Uterus (tissue), 4 donors: ENCODE results near the gene SEMA3D. TPM values are rescaled to one million over a fixed set of nuclear protein-coding genes. Genes with fewer than 3 reads are reported as not detected.

Source experiments
- DNase-seq, 2 donors: peaks; one replicate each; pipeline ENCODE4 v3.0.0-alpha.2; 2019 to 2020
- H3K27ac ChIP-seq, 2 donors: fragments of 200-600 bp; sonication (generic); 1 replicate in 1 of 2; 2 replicates in 1 of 2; pipeline ENCODE4 v1.5.1; 2016 to 2018
- H3K27me3 ChIP-seq, 2 donors: fragments of 200-600 bp; sonication (generic); one replicate each; pipeline ENCODE4 v1.5.1; 2018 to 2019; ENCODE audit warnings: control low read depth in 1 of 2
- H3K36me3 ChIP-seq, 2 donors: fragments of 200-600 bp; sonication (generic); one replicate each; pipeline ENCODE4 v1.5.1; 2019; ENCODE audit warnings: control low read depth in 1 of 2
- H3K4me1 ChIP-seq, 2 donors: fragments of 200-600 bp; sonication (generic); one replicate each; pipeline ENCODE4 v1.5.1; 2018 to 2019; ENCODE audit warnings: control low read depth in 1 of 2
- H3K4me3 ChIP-seq, 2 donors: fragments of 200-600 bp; sonication (generic); 1 replicate in 1 of 2; 2 replicates in 1 of 2; pipeline ENCODE4 v1.5.1; 2018 to 2019; ENCODE audit warnings: mild to moderate bottlenecking in 1 of 2
- H3K9me3 ChIP-seq, 2 donors: fragments of 200-600 bp; sonication (generic); one replicate each; pipeline ENCODE4 v1.5.1; 2019; ENCODE audit warnings: control low read depth in 1 of 2
- POLR2A ChIP-seq, 2 donors: fragments of 450-650 bp; IDR thresholded peaks; one replicate each; pipeline ENCODE4 v1.6.1; 2016; ENCODE audit warnings: antibody characterized with exemption in 2 of 2, mild to moderate bottlenecking in 1 of 2, moderate library complexity in 1 of 2
- intact Hi-C: fragments of 100-400 bp; cut with DNase I; formaldehyde crosslinking; loops from one replicate; pipeline ENCODE4 v1.15.1; 2023; ENCODE audit warnings: low total_unique reads
- total RNA-seq, 4 donors: library from RNA; depleted of rRNA in 3 of 4; stranded (reverse); fragments of >200 nt in 3 of 4; gene quantifications; one replicate each; pipeline versions ENCODE4 v1.1.0 to v1.2.4, GENCODE V29; 2014 to 2023
- TF ChIP-seq, protein P1 (sequence below), 4 experiments: fragments of 200-600 bp in 2 of 4; fragments of 450-650 bp in 2 of 4; sonication (generic) in 2 of 4; IDR thresholded peaks; one replicate each; pipeline ENCODE4 v1.5.1; 2016 to 2019; ENCODE audit warnings: antibody characterized with exemption in 4 of 4, mild to moderate bottlenecking in 2 of 4, moderate library complexity in 1 of 4
- donor health status: DM: yes; HTN: yes; CAD: no.

SEMA3D gene
- total RNA-seq, 4 donors from 2014 or later, result 7.1 to 68.6 (median 20.4) TPM

DNA sequence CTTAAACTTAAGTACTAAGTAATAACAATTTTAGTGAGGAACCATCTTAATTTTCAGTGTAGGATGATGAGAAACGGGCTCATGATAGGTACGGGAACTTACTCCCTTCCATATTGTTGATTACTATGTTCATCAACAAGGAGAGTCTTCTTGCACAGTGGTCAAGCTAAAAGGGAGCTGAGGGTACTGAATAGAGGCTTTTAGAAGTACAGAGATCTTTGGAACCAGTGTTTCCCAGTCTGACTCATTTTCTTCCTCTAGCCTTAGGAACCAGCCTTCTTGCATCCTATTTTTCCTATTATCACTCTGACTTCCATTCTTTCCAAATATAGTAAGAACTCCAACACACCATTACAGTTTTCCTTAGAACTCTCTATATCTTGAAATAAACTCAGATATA lies 17.6 kb upstream of the SEMA3D start:
- H3K27ac ChIP-seq, result no peak overlapping the region
- no peak for DNase-seq
- no peaks in the 10 kb centered on the region for H3K4me1 ChIP-seq
- intact Hi-C loops, result no loop called here
- H3K9me3 ChIP-seq, result no peaks in the 10 kb centered on the region
- no peak overlapping the region for H3K4me3 ChIP-seq
- TF ChIP-seq POLR2A (IDR thresholded peaks at IDR 0.05), result no peak
- TF ChIP-seq, protein P1, sequence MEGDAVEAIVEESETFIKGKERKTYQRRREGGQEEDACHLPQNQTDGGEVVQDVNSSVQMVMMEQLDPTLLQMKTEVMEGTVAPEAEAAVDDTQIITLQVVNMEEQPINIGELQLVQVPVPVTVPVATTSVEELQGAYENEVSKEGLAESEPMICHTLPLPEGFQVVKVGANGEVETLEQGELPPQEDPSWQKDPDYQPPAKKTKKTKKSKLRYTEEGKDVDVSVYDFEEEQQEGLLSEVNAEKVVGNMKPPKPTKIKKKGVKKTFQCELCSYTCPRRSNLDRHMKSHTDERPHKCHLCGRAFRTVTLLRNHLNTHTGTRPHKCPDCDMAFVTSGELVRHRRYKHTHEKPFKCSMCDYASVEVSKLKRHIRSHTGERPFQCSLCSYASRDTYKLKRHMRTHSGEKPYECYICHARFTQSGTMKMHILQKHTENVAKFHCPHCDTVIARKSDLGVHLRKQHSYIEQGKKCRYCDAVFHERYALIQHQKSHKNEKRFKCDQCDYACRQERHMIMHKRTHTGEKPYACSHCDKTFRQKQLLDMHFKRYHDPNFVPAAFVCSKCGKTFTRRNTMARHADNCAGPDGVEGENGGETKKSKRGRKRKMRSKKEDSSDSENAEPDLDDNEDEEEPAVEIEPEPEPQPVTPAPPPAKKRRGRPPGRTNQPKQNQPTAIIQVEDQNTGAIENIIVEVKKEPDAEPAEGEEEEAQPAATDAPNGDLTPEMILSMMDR (IDR thresholded peaks at IDR 0.05), result no peak
- H3K36me3 ChIP-seq, result no peaks in the 10 kb centered on the region
- H3K27me3 ChIP-seq, result no peaks in the 10 kb centered on the region

DNA sequence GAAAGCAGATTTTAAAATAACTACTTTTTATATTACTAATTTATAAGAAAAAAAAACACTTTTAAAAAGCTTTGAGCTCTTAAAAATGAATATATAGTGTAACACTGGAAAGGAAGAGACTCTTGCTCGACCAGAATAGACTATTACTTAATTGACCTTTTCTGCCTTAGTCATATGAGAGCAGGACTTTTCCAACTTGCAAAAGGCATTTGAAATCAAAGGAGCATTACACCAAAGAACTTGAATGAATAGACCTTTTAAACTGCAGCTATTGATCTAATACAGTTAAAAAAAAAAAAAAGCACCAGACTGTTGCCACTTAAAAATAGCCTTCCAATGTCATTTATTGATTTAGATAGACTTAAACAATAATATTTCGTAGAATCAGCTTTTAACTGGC lies 17.2 kb upstream of the SEMA3D start:
- no peaks in the 10 kb centered on the region for H3K36me3 ChIP-seq
- no peak for TF ChIP-seq POLR2A (IDR thresholded peaks at IDR 0.05)
- TF ChIP-seq, protein P1 (IDR thresholded peaks at IDR 0.05), result no peak
- H3K27me3 ChIP-seq, result no peaks in the 10 kb centered on the region
- no peaks in the 10 kb centered on the region for H3K9me3 ChIP-seq
- no peak for DNase-seq
- no peaks in the 10 kb centered on the region for H3K4me1 ChIP-seq
- no peak overlapping the region for H3K4me3 ChIP-seq
- no peak overlapping the region for H3K27ac ChIP-seq
- intact Hi-C loops, result no loop called here

DNA sequence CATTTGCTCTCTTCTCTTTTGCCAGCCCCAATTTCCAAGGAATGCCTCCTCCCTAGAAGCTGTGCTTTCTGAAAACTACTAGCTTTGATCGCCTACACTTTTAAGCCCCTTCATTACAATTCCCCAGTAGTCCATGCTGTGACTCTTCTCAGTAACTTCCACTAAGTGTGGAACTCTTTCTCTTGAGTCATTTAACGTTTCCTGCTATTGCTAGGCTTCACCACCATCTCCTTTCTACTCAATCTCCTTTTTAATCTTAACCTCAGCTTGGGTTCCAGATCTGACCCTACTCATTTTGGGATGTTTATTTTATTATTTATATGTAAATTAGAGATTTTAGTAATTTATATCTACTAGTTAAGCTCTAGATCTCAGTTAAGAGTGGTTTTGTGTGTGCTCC lies 14.4 kb upstream of the SEMA3D start:
- no peaks in the 10 kb centered on the region for H3K4me1 ChIP-seq
- intact Hi-C loops, result no loop called here
- no peaks in the 10 kb centered on the region for H3K36me3 ChIP-seq
- H3K4me3 ChIP-seq, result no peak overlapping the region
- peaks cover 0 to 6% of the 10 kb centered on the region in 2 donors for H3K27me3 ChIP-seq
- no peak for TF ChIP-seq POLR2A (IDR thresholded peaks at IDR 0.05)
- TF ChIP-seq, protein P1 (IDR thresholded peaks at IDR 0.05), result no peak
- DNase-seq, result no peak
- H3K9me3 ChIP-seq, result no peaks in the 10 kb centered on the region
- no peak overlapping the region for H3K27ac ChIP-seq

DNA sequence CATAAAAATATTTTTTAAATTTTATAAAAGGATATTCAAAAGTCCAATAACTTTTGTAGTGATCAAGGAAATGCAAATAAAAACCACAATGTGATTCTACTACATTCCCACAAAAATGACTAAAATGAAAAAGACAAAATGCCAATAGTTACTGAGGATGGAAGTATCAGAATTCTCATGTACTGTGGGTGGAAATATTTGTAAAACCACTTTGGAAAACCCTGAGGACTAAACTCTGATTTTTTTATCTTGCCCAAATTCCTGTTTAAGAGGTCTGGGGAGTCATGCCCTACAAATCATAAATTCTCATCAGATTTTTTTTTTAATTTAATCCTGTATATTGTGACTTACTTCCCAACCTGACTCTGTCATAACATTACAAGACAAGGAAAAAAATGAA lies 9.8 kb upstream of the SEMA3D start:
- no peak overlapping the region for H3K4me3 ChIP-seq
- H3K9me3 ChIP-seq, result no peaks in the 10 kb centered on the region
- no peaks in the 10 kb centered on the region for H3K4me1 ChIP-seq
- peaks cover 0 to 6% of the 10 kb centered on the region in 2 donors for H3K27me3 ChIP-seq
- H3K27ac ChIP-seq, result no peak overlapping the region
- H3K36me3 ChIP-seq, result no peaks in the 10 kb centered on the region
- DNase-seq, result no peak
- intact Hi-C loops, result no loop called here
- no peak for TF ChIP-seq POLR2A (IDR thresholded peaks at IDR 0.05)
- TF ChIP-seq, protein P1 (IDR thresholded peaks at IDR 0.05), result no peak

DNA sequence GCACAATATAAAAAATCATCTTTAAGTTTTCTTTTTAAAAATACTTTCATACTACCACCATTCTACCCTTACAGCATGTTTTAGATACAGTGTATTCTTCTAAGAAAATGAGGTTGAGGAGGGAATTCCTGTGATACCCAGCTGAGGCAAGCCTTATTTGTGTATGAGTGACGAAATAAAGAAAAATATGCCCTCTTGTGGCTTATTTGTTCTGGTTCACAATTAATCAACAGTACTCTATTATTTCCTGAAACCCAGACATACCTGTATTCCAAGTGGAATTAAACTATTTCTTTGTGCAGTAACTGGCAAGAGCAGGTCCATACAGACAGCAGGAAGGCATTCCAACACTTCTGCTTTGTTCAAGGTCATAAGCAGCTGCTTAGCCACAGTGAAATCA lies 4.5 kb upstream of the SEMA3D start:
- H3K27me3 ChIP-seq, result peaks cover 0 to 9% of the 10 kb centered on the region in 2 donors
- H3K4me1 ChIP-seq, result no peaks in the 10 kb centered on the region
- H3K36me3 ChIP-seq, result no peaks in the 10 kb centered on the region
- TF ChIP-seq, protein P1 (IDR thresholded peaks at IDR 0.05), result no peak
- no peak for TF ChIP-seq POLR2A (IDR thresholded peaks at IDR 0.05)
- H3K4me3 ChIP-seq, result no peak overlapping the region
- H3K9me3 ChIP-seq, result no peaks in the 10 kb centered on the region
- no peak overlapping the region for H3K27ac ChIP-seq
- intact Hi-C loops, result no loop called here
- no peak for DNase-seq
